DND-41 (cell line): ENCODE results near the gene WBP2NL.

Experiments
- CTCF ChIP-seq: IDR thresholded peaks from 2 replicates; pipeline ENCODE4 v1.5.1; 2012; ENCODE audit warnings: borderline replicate concordance, low read length, moderate library complexity, mild to moderate bottlenecking; ENCODE audit not compliant: poor library complexity, severe bottlenecking; ENCODE audit errors: extremely low read depth
- EZH2 ChIP-seq: IDR thresholded peaks from 3 replicates; pipeline ENCODE4 v1.6.1; 2012; ENCODE audit warnings: borderline replicate concordance, low read depth, mild to moderate bottlenecking, moderate library complexity, low read length, inconsistent platforms; ENCODE audit not compliant: severe bottlenecking

GRCh38 chr22:42007922-42008321 lies 9.3 kb downstream of the WBP2NL start:
- no peak for TF ChIP-seq CTCF
- TF ChIP-seq EZH2 = no peak
